ENCODE data around the gene MYO18B.

MYO18B gene

DNA sequence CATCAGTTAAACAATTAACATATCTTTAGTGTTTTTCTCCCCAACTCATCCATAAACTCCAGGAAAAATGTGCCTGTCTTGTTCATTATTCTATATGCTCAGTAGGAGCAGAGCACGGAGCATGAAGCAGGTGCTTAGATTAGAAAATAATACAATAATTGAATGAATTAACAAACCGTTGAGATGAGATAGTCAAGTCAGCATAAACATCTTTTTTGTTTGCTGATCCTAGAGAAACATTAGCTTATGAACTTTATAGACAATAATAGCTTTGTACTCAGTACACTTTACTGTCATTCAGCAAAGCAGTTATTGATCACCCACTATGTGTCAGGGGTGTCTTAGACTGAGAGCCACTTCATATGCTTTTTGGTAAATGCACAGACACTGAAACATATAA lies 322.1 kb downstream of the MYO18B start:
- TF ChIP-seq POLR2AphosphoS5 (IDR thresholded peaks at IDR 0.05; ENCODE audit: low read depth, low read length) (no peak), SIN3A (IDR thresholded peaks at IDR 0.05; ENCODE audit: borderline replicate concordance, insufficient read depth, low read length) (no peak), TAF1 (IDR thresholded peaks at IDR 0.05; ENCODE audit: borderline replicate concordance, insufficient read depth, low read length) (no peak), FOXP2 (optimal IDR thresholded peaks at IDR 0.05; ENCODE audit: borderline replicate concordance, extremely low read depth, extremely low read length, insufficient read depth) (no peak)
- TF ChIP-seq, protein P1, sequence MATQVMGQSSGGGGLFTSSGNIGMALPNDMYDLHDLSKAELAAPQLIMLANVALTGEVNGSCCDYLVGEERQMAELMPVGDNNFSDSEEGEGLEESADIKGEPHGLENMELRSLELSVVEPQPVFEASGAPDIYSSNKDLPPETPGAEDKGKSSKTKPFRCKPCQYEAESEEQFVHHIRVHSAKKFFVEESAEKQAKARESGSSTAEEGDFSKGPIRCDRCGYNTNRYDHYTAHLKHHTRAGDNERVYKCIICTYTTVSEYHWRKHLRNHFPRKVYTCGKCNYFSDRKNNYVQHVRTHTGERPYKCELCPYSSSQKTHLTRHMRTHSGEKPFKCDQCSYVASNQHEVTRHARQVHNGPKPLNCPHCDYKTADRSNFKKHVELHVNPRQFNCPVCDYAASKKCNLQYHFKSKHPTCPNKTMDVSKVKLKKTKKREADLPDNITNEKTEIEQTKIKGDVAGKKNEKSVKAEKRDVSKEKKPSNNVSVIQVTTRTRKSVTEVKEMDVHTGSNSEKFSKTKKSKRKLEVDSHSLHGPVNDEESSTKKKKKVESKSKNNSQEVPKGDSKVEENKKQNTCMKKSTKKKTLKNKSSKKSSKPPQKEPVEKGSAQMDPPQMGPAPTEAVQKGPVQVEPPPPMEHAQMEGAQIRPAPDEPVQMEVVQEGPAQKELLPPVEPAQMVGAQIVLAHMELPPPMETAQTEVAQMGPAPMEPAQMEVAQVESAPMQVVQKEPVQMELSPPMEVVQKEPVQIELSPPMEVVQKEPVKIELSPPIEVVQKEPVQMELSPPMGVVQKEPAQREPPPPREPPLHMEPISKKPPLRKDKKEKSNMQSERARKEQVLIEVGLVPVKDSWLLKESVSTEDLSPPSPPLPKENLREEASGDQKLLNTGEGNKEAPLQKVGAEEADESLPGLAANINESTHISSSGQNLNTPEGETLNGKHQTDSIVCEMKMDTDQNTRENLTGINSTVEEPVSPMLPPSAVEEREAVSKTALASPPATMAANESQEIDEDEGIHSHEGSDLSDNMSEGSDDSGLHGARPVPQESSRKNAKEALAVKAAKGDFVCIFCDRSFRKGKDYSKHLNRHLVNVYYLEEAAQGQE (IDR thresholded peaks at IDR 0.05; ENCODE audit: insufficient read depth in 1 of 2, low read depth in 2 of 2, low read length in 2 of 2): no peak

DNA sequence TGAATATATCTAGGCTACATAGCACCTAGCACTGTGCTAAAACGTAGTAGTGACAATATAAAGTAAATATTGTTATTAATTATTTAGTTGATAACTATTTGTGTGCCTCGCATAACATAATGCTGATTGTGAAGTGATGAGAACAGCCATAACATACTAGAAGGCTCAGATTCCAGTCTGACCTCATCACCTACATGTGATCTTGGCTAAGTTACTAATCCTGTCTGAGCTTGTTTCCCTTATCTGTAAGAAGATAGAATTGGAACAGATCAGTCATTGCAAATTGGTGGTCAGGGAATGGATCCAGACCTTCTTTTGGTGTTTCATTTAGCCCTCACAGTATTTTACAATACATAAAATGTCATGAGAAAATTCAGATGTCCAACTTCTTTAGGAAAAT lies 323.9 kb downstream of the MYO18B start:
- no peak for TF ChIP-seq SIN3A (IDR thresholded peaks at IDR 0.05; ENCODE audit: borderline replicate concordance, insufficient read depth, low read length)
- TF ChIP-seq TAF1 (IDR thresholded peaks at IDR 0.05; ENCODE audit: borderline replicate concordance, insufficient read depth, low read length): no peak
- TF ChIP-seq, protein P1 (IDR thresholded peaks at IDR 0.05; ENCODE audit: insufficient read depth in 1 of 2, low read depth in 2 of 2, low read length in 2 of 2): no peak
- TF ChIP-seq POLR2AphosphoS5 (IDR thresholded peaks at IDR 0.05; ENCODE audit: low read depth, low read length): no peak

DNA sequence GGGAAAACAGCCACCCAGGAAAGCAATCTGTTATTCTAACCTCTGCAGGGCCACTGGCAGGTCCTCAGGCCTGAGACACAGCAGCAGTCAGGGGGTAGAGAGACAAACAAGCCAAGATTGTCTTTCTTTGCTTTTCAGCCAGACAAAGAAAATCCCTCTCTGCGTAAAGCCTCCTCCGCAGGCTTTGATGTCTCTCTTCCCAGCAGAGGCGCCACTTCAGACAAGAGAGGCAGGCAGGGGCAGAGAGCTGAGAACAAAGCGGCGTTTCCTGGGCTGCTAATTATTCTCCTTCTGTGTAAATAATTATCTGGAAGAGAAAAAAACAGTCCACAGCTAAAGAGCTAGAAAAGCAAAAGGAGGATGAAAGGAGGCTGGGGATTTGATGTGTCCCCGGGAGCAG lies 324.5 kb downstream of the MYO18B start:
- TF ChIP-seq FOXP2 (optimal IDR thresholded peaks at IDR 0.05; ENCODE audit: borderline replicate concordance, extremely low read depth, extremely low read length, insufficient read depth) (no peak), POLR2AphosphoS5 (IDR thresholded peaks at IDR 0.05; ENCODE audit: low read depth, low read length) (no peak), TAF1 (IDR thresholded peaks at IDR 0.05; ENCODE audit: borderline replicate concordance, insufficient read depth, low read length) (no peak), SIN3A (IDR thresholded peaks at IDR 0.05; ENCODE audit: borderline replicate concordance, insufficient read depth, low read length) (no peak)
- TF ChIP-seq, protein P1 (IDR thresholded peaks at IDR 0.05; ENCODE audit: insufficient read depth in 1 of 2, low read depth in 2 of 2, low read length in 2 of 2): no peak

DNA sequence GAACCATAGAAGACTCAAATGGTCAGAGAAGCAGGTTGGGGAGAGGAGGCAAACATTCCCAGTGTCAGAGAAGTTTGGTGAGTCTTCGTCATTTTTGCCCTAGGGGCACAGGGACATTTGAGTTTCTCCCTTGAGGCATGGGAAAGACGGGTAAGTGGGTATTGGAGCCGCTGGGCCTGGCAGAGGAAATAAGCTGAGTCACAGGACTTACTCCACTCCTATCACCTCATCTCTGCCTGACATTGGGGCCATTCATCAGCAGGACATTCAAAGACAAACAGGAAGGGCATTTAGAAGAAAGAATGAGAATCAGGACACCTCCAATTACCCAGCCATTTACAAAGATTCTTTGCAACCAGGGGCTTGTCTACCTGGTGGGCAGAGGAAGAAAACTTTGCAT lies 326.6 kb downstream of the MYO18B start:
- TF ChIP-seq SIN3A (IDR thresholded peaks at IDR 0.05; ENCODE audit: borderline replicate concordance, insufficient read depth, low read length) (no peak), POLR2AphosphoS5 (IDR thresholded peaks at IDR 0.05; ENCODE audit: low read depth, low read length) (no peak)
- TF ChIP-seq, protein P1 (IDR thresholded peaks at IDR 0.05; ENCODE audit: insufficient read depth in 1 of 2, low read depth in 2 of 2, low read length in 2 of 2): no peak

DNA sequence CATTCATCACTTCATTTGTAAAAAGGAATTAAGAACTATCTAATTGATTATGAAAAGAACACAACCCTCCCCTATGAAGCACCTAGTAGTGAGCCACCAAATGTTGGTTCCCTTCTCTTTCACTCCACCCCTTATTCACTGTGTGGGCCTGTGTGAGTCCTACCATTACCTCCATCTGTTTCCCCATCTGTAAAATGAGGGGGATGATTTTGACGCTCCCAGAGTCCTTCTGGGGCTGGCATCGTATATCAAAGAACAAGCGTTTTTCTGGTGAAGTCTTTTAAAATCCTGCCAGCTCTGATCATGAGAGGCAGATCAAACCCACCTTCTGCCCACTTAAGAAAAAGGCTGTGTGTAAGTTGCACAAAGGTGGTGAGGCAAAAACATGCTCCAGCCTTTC lies 330.6 kb downstream of the MYO18B start:
- no peak for TF ChIP-seq TAF1 (IDR thresholded peaks at IDR 0.05; ENCODE audit: borderline replicate concordance, insufficient read depth, low read length)
- TF ChIP-seq FOXP2 (optimal IDR thresholded peaks at IDR 0.05; ENCODE audit: borderline replicate concordance, extremely low read depth, extremely low read length, insufficient read depth): no peak
- no peak for TF ChIP-seq POLR2AphosphoS5 (IDR thresholded peaks at IDR 0.05; ENCODE audit: low read depth, low read length)
- no peak for TF ChIP-seq SIN3A (IDR thresholded peaks at IDR 0.05; ENCODE audit: borderline replicate concordance, insufficient read depth, low read length)
- TF ChIP-seq, protein P1 (IDR thresholded peaks at IDR 0.05; ENCODE audit: insufficient read depth in 1 of 2, low read depth in 2 of 2, low read length in 2 of 2): no peak

Data from PFSK-1 (cell line).